C4-2B (cell line): ENCODE results near the gene ISCU.

Source experiments
- ZFX ChIP-seq: fragments of 450-650 bp; IDR thresholded peaks from 2 replicates; pipeline ENCODE4 v1.6.1; 2017
- TF ChIP-seq, protein P1 (sequence below): fragments of 450-650 bp; conservative IDR thresholded peaks from 2 replicates; pipeline ENCODE4 v1.5.1; 2017; ENCODE audit warnings: mild to moderate bottlenecking

DNA sequence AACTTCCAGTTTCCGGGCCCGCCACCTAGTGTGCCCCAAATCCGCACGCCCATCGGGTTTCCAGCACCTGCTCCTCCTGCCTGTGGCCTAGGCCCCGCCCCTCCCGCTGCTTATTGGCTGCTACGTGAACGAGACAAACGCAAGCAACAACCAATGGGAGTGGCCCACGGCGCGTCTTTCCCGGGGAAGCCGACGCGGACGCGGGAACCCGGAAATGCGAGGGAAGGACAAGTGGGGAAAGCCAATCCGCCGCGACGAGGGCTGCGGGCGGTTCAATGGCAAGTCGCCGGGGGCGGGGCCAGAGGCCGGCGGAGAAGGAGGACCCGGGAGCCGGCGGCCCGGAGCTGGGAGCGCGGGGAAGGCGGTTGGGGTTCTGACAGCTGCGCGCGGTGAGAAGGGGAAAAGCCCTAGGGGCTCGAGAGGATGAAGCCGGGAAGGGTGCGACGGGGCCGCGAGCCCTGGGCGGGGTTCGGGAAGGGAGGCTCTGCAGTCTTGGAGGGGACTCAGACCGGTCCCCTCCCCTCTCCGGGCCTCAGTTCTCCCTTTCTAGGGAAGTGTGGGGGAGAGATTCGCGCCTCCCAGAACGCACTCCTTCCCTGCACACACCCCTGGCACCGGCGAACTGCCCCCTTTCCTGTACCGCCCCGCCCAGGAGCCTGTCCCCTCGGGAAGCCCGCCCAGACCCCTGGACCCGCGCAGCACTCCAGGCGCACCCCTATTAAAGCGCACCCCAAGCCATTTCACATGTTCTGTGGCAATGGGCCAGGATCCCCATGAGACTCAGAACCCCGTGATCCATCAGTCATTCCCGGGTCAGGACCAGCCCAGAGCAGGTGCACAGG, 47.2 kb upstream of the ISCU start, which contains the start of gene FICD:
- TF ChIP-seq, protein P1, sequence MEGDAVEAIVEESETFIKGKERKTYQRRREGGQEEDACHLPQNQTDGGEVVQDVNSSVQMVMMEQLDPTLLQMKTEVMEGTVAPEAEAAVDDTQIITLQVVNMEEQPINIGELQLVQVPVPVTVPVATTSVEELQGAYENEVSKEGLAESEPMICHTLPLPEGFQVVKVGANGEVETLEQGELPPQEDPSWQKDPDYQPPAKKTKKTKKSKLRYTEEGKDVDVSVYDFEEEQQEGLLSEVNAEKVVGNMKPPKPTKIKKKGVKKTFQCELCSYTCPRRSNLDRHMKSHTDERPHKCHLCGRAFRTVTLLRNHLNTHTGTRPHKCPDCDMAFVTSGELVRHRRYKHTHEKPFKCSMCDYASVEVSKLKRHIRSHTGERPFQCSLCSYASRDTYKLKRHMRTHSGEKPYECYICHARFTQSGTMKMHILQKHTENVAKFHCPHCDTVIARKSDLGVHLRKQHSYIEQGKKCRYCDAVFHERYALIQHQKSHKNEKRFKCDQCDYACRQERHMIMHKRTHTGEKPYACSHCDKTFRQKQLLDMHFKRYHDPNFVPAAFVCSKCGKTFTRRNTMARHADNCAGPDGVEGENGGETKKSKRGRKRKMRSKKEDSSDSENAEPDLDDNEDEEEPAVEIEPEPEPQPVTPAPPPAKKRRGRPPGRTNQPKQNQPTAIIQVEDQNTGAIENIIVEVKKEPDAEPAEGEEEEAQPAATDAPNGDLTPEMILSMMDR, result no peak
- 0 out of 2 replicates have a peak, but pooled peaks have one; percentile 11 for TF ChIP-seq ZFX
